Karpas-422 (cell line): ENCODE measurements around the gene RBBP6. TPM values are rescaled to one million over a fixed set of nuclear protein-coding genes. Genes with fewer than 3 reads are reported as not detected.

Experiments used
- DNase-seq: peaks from one replicate; pipeline ENCODE4 v3.0.0-alpha.2; 2015
- H2AFZ ChIP-seq: fragments of 200-600 bp; sonication (generic); 2 replicates; pipeline ENCODE4 v1.6.1; 2014; ENCODE audit warnings: antibody characterized with exemption, low read length, mixed read lengths
- H3K27ac ChIP-seq: fragments of 200-600 bp; sonication (generic); 2 replicates; pipeline ENCODE4 v1.5.1; 2014; ENCODE audit warnings: mild to moderate bottlenecking, low read length, moderate library complexity
- H3K27me3 ChIP-seq: fragments of 200-600 bp; sonication (generic); 2 replicates; pipeline ENCODE4 v1.6.1; 2014; ENCODE audit warnings: low read length, mixed read lengths
- H3K36me3 ChIP-seq: fragments of 200-600 bp; sonication (generic); 2 replicates; pipeline ENCODE4 v1.6.1; 2014; ENCODE audit warnings: low read length, mixed read lengths; ENCODE audit not compliant: insufficient read depth
- H3K4me1 ChIP-seq: fragments of 200-600 bp; sonication (generic); 2 replicates; pipeline ENCODE4 v1.6.1; 2014; ENCODE audit warnings: mild to moderate bottlenecking, low read length, mixed read lengths
- H3K4me2 ChIP-seq: fragments of 200-600 bp; sonication (generic); 2 replicates; pipeline ENCODE4 v1.6.1; 2014; ENCODE audit warnings: low read length, low read depth, mild to moderate bottlenecking; ENCODE audit not compliant: poor library complexity, severe bottlenecking
- H3K4me3 ChIP-seq: fragments of 200-600 bp; sonication (generic); 2 replicates; pipeline ENCODE4 v1.5.1; 2014; ENCODE audit warnings: mild to moderate bottlenecking, antibody characterized with exemption, low read length, mixed read lengths
- H3K79me2 ChIP-seq: fragments of 200-600 bp; sonication (generic); 2 replicates; pipeline ENCODE4 v1.6.1; 2014; ENCODE audit warnings: mild to moderate bottlenecking, low read length, mixed read lengths
- H3K9ac ChIP-seq: fragments of 200-600 bp; sonication (generic); 2 replicates; pipeline ENCODE4 v1.6.0; 2014; ENCODE audit warnings: low read length
- H3K9me2 ChIP-seq: fragments of 200-600 bp; sonication (generic), shearing (Covaris generic); replicated peaks from 2 replicates; pipeline ENCODE4 v1.6.0; 2014; ENCODE audit warnings: mild to moderate bottlenecking, low read length, moderate library complexity; ENCODE audit not compliant: insufficient read depth
- H3K9me3 ChIP-seq: fragments of 300-700, 200-600 bp; sonication (generic); 2 replicates; pipeline ENCODE4 v1.6.1; 2014; ENCODE audit warnings: low read length, mixed read lengths
- H4K20me1 ChIP-seq: fragments of 200-600 bp; sonication (generic); 2 replicates; pipeline ENCODE4 v1.6.1; 2014; ENCODE audit warnings: mild to moderate bottlenecking, antibody characterized with exemption, low read length, low read depth; ENCODE audit not compliant: insufficient read depth
- total RNA-seq: library from RNA; depleted of rRNA; stranded (reverse); fragments of >200 nt; shearing (Covaris generic); gene quantifications from 2 replicates; pipeline ENCODE4 v1.2.3, GENCODE V29; 2014; ENCODE audit warnings: low replicate concordance

RBBP6 gene
- total RNA-seq, 1 experiment from 2014 or later = 45.5 TPM

GRCh38 chr16:24504472-24505345 lies 34.7 kb upstream of the RBBP6 start:
- H3K27me3 ChIP-seq = no peaks in the 10 kb centered on the region
- no peak overlapping the region for H3K9ac ChIP-seq
- no peak overlapping the region for H2AFZ ChIP-seq
- H3K79me2 ChIP-seq = no peaks in the 10 kb centered on the region
- H4K20me1 ChIP-seq = no peaks in the 10 kb centered on the region
- no peaks in the 10 kb centered on the region for H3K4me1 ChIP-seq
- H3K4me2 ChIP-seq = no peak overlapping the region
- H3K9me3 ChIP-seq = no peaks in the 10 kb centered on the region
- no peak overlapping the region for H3K4me3 ChIP-seq
- DNase-seq = peak; percentile 86
- no peaks in the 10 kb centered on the region for H3K9me2 ChIP-seq
- no peak overlapping the region for H3K27ac ChIP-seq
- H3K36me3 ChIP-seq = no peaks in the 10 kb centered on the region

GRCh38 chr16:24505959-24506358 lies 33.4 kb upstream of the RBBP6 start:
- Histone ChIP-seq H3K9me3 (no peaks in the 10 kb centered on the region), H3K4me3 (no peak overlapping the region), H3K27ac (no peak overlapping the region), H3K4me2 (no peak overlapping the region), H4K20me1 (no peaks in the 10 kb centered on the region), H3K4me1 (no peaks in the 10 kb centered on the region), H3K27me3 (no peaks in the 10 kb centered on the region), H2AFZ (no peak overlapping the region), H3K9ac (no peak overlapping the region), H3K36me3 (no peaks in the 10 kb centered on the region), H3K9me2 (no peaks in the 10 kb centered on the region), H3K79me2 (no peaks in the 10 kb centered on the region)
- DNase-seq = no peak

GRCh38 chr16:24507959-24508480 lies 31.3 kb upstream of the RBBP6 start:
- no peak overlapping the region for H3K4me3 ChIP-seq
- no peaks in the 10 kb centered on the region for H3K36me3 ChIP-seq
- H2AFZ ChIP-seq = no peak overlapping the region
- H3K79me2 ChIP-seq = no peaks in the 10 kb centered on the region
- H4K20me1 ChIP-seq = no peaks in the 10 kb centered on the region
- H3K9me3 ChIP-seq = no peaks in the 10 kb centered on the region
- H3K27me3 ChIP-seq = no peaks in the 10 kb centered on the region
- no peaks in the 10 kb centered on the region for H3K9me2 ChIP-seq
- H3K4me2 ChIP-seq = no peak overlapping the region
- H3K9ac ChIP-seq = no peak overlapping the region
- peaks cover 19% of the 10 kb centered on the region for H3K4me1 ChIP-seq
- no peak for DNase-seq
- H3K27ac ChIP-seq = no peak overlapping the region

GRCh38 chr16:24508614-24509013 lies 30.8 kb upstream of the RBBP6 start:
- Histone ChIP-seq H3K36me3 (no peaks in the 10 kb centered on the region), H3K9me3 (no peaks in the 10 kb centered on the region), H3K9me2 (no peaks in the 10 kb centered on the region), H3K9ac (no peak overlapping the region), H3K27ac (no peak overlapping the region), H4K20me1 (no peaks in the 10 kb centered on the region), H3K4me2 (no peak overlapping the region), H2AFZ (no peak overlapping the region), H3K79me2 (no peaks in the 10 kb centered on the region), H3K27me3 (no peaks in the 10 kb centered on the region), H3K4me1 (peaks cover 20% of the 10 kb centered on the region), H3K4me3 (no peak overlapping the region)
- DNase-seq = no peak

GRCh38 chr16:24509536-24509935 lies 29.8 kb upstream of the RBBP6 start:
- Histone ChIP-seq H3K4me3 (no peak overlapping the region), H3K36me3 (no peaks in the 10 kb centered on the region), H3K9me3 (no peaks in the 10 kb centered on the region), H3K27ac (no peak overlapping the region), H2AFZ (no peak overlapping the region), H3K4me1 (peaks cover 20% of the 10 kb centered on the region), H3K4me2 (no peak overlapping the region), H3K9me2 (no peaks in the 10 kb centered on the region), H3K79me2 (no peaks in the 10 kb centered on the region), H3K9ac (no peak overlapping the region), H4K20me1 (no peaks in the 10 kb centered on the region), H3K27me3 (no peaks in the 10 kb centered on the region)
- DNase-seq = no peak

- Histone ChIP-seq H3K4me3 (no peak overlapping the region), H3K4me2 (no peak overlapping the region), H3K27ac (no peak overlapping the region), H3K79me2 (no peaks in the 10 kb centered on the region), H3K9me3 (no peaks in the 10 kb centered on the region), H4K20me1 (no peaks in the 10 kb centered on the region), H3K9me2 (no peaks in the 10 kb centered on the region), H3K27me3 (no peaks in the 10 kb centered on the region), H3K36me3 (no peaks in the 10 kb centered on the region), H3K9ac (no peak overlapping the region), H2AFZ (no peak overlapping the region), H3K4me1 (peaks cover 20% of the 10 kb centered on the region)
- DNase-seq = peak; percentile 60
These were observed 28.2 kb upstream of the RBBP6 start for GRCh38 chr16:24511174-24511573.

GRCh38 chr16:24511792-24512191 lies 27.6 kb upstream of the RBBP6 start:
- peaks cover 20% of the 10 kb centered on the region for H3K4me1 ChIP-seq
- no peaks in the 10 kb centered on the region for H3K27me3 ChIP-seq
- peak overlapping the region; percentile 7; the same call in 1 of the 2 replicates for H2AFZ ChIP-seq
- no peaks in the 10 kb centered on the region for H3K36me3 ChIP-seq
- H3K27ac ChIP-seq = no peak overlapping the region
- H3K9ac ChIP-seq = no peak overlapping the region
- DNase-seq = no peak
- H3K4me2 ChIP-seq = peak overlapping the region; percentile 42
- H4K20me1 ChIP-seq = no peaks in the 10 kb centered on the region
- no peaks in the 10 kb centered on the region for H3K9me2 ChIP-seq
- H3K79me2 ChIP-seq = no peaks in the 10 kb centered on the region
- H3K9me3 ChIP-seq = no peaks in the 10 kb centered on the region
- no peak overlapping the region for H3K4me3 ChIP-seq

- Histone ChIP-seq H3K4me1 (peaks cover 23% of the 10 kb centered on the region), H3K27me3 (no peaks in the 10 kb centered on the region), H4K20me1 (no peaks in the 10 kb centered on the region), H3K36me3 (no peaks in the 10 kb centered on the region), H3K27ac (no peak overlapping the region), H3K79me2 (no peaks in the 10 kb centered on the region), H3K9me2 (no peaks in the 10 kb centered on the region), H2AFZ (no peak overlapping the region), H3K4me3 (no peak overlapping the region), H3K9ac (no peak overlapping the region), H3K4me2 (no peak overlapping the region), H3K9me3 (no peaks in the 10 kb centered on the region)
- DNase-seq = no peak
These were observed 25.3 kb upstream of the RBBP6 start for GRCh38 chr16:24514096-24514495.
